ENCODE measurements around the gene WIZ. TPM values are rescaled to one million over a fixed set of nuclear protein-coding genes. Genes with fewer than 3 reads are reported as not detected.

The WIZ gene
- total RNA-seq, 1 donor from 2014 or later, result 90.4 TPM

DNA sequence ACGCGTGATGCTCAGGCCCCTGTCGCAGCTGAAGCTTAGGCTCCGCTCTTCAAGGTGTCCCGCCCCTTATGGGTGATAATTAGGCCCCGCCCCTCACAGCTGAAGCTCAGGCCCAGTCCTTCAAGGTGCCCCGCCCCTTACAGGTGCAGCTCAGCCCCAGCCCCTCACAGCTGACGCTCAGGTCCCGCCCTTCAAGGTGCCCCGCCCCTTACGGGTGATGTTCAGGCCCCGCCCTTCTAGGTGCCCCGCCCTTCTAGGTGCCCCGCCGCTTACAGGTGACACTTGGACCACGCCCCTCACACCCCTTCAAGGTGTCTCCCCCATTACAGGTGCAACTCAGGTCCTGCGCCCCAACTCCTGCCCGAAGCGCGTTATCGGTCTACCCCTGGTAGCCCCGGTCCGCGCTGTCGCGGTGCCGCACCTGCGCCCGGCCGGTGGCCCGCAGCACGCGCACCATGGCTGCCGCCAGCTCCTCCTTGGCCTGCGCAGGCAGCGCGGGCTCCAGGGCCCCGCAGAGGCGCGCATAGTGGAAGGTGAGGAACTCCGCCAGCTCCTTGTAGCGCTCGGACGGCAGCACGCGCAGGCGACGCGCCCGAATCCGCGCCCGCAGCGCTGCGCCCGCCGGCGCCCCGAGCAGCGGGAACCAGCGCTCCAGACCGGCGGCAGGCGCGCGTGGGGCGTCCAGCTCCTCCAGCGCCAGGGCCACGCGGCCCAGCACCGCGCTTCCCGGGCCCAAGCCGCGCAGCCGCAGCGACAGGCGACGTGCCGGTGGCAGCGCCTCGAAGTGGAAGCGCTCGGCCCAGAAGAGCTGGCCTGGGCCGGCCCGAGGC lies 7.3 kb upstream of the WIZ start:
- H3K4me1 ChIP-seq, result peaks cover 3 to 14% of the 10 kb centered on the region in 2 donors
- H3K4me3 ChIP-seq, result peak overlapping the region; percentile 33 to 52
- intact Hi-C loops (cut with DNase I), result no loop called here
- no peaks in the 10 kb centered on the region for H3K9me3 ChIP-seq
- H3K36me3 ChIP-seq, result no peaks in the 10 kb centered on the region
- peaks cover 10% of the 10 kb centered on the region for H3K27me3 ChIP-seq
- TF ChIP-seq, protein P1, sequence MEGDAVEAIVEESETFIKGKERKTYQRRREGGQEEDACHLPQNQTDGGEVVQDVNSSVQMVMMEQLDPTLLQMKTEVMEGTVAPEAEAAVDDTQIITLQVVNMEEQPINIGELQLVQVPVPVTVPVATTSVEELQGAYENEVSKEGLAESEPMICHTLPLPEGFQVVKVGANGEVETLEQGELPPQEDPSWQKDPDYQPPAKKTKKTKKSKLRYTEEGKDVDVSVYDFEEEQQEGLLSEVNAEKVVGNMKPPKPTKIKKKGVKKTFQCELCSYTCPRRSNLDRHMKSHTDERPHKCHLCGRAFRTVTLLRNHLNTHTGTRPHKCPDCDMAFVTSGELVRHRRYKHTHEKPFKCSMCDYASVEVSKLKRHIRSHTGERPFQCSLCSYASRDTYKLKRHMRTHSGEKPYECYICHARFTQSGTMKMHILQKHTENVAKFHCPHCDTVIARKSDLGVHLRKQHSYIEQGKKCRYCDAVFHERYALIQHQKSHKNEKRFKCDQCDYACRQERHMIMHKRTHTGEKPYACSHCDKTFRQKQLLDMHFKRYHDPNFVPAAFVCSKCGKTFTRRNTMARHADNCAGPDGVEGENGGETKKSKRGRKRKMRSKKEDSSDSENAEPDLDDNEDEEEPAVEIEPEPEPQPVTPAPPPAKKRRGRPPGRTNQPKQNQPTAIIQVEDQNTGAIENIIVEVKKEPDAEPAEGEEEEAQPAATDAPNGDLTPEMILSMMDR (IDR thresholded peaks at IDR 0.05), result no peak
- H3K27ac ChIP-seq, result no peak overlapping the region
- DNase-seq (ENCODE audit: low spot score in 2 of 2), result no peak

- Histone ChIP-seq H3K4me1 (peaks cover 3 to 14% of the 10 kb centered on the region in 2 donors), H3K9me3 (no peaks in the 10 kb centered on the region), H3K27me3 (peaks cover 10% of the 10 kb centered on the region), H3K36me3 (no peaks in the 10 kb centered on the region), H3K27ac (no peak overlapping the region), H3K4me3 (no peak overlapping the region)
- intact Hi-C loops (cut with DNase I), result no loop called here
- TF ChIP-seq, protein P1 (IDR thresholded peaks at IDR 0.05), result no peak
- no peak for DNase-seq (ENCODE audit: low spot score in 2 of 2)
Observed at GRCh38 chr19:15456441-15456840, 6.7 kb upstream of the WIZ start.

DNA sequence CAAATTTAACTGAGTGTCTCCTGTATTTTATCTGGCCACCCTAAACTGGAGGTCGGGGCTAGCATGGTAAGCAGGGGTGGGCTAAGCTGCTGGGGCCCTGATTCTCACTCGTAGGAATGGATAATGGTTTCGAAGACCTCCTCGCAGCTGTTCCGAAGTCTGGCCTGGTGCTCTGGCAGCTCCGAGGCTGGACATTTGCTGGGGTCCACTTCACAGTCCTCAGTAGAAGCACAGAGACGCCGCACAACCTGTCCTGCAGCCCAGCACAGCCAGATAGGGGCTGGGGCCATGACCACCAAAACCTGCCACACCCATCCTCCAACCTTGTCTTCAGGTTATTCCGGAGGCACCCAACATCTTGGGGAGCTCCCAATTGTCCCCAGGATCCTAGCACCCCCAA lies 6.2 kb upstream of the WIZ start:
- TF ChIP-seq, protein P1 (IDR thresholded peaks at IDR 0.05), result no peak
- Histone ChIP-seq H3K4me1 (peaks cover 3 to 14% of the 10 kb centered on the region in 2 donors), H3K9me3 (no peaks in the 10 kb centered on the region), H3K4me3 (no peak overlapping the region), H3K27ac (no peak overlapping the region), H3K27me3 (peaks cover 10% of the 10 kb centered on the region), H3K36me3 (no peaks in the 10 kb centered on the region)
- intact Hi-C loops (cut with DNase I), result no loop called here
- no peak for DNase-seq (ENCODE audit: low spot score in 2 of 2)

DNA sequence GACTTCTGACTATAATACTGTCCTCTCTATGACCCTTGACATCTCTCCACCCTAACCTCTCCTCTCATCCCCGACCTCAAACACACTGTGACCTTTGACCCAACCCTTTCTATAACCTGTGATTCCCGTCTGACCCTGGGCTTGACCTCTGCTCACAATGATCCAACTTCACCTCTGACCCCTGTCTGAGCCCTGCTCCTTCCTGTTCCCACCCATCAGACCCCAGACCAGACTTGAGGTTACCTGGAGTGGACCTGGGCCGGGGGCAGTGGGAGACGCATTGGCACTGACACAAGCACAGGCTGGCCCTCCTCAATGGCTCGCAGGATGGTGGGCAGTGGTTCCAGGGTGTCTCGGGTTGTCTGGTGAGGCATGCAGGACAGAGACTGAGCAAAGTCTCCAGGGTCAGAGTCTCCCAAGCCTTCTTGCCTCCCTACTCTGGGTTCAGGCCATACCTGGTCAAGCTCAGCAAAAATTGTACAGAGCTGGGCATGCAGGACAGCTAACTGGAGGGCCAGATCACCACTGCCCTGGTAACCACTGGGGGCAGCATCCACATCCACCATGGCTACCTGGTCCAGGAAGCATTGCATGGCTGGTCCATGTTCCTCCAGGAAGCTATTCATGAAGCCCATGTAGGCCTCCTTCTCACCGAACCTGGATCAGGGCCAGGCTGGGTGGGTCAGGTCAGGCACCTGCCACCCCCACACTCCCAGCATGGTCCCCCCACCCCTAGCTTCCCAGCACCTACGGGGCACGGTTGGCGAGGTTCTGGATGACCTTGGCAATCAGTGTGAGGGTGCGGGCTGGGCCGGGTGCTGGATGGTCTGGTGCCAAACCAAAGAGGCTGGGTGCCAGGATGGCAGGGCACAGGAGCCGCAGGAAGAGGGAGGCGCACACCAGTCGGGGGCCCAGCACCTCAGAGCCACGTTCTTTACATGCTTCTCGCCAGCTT lies 4.4 kb upstream of the WIZ start:
- no peak overlapping the region for H3K27ac ChIP-seq
- no peak overlapping the region for H3K4me3 ChIP-seq
- DNase-seq (ENCODE audit: low spot score in 2 of 2), result no peak
- TF ChIP-seq, protein P1 (IDR thresholded peaks at IDR 0.05), result no peak
- peaks cover 10% of the 10 kb centered on the region for H3K27me3 ChIP-seq
- peaks cover 5 to 15% of the 10 kb centered on the region in 2 donors for H3K4me1 ChIP-seq
- no peaks in the 10 kb centered on the region for H3K9me3 ChIP-seq
- H3K36me3 ChIP-seq, result no peaks in the 10 kb centered on the region
- intact Hi-C loops (cut with DNase I), result loop anchor here (5.0 kb wide), 4 partner anchors 103 to 347 kb away; partner anchors contain the start of gene SYDE1

DNA sequence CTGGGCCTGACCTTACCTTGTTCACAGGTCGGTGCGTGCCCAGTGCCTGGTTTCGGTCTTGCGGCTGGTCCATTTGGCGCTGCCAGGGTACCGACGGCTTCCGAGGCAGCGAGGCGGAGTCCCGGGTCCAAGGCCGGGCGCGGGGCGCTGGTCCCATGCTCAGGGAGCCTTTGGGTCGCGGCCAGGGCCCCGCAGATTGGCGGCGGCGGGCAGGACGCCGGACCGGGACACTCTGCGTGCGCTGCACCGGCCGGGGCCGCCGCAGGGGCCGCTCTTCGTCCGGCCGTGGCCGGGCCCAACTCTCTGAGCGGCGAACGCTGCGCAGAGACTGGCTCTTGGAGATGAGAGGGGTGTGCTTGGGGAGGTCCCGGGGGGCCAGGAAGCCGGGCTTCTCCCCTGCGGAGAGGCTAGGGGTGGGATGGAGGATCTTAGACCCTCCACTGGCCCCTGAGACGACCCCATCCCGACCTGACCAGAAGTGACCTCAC lies 3.4 kb upstream of the WIZ start:
- Histone ChIP-seq H3K27me3 (peaks cover 10% of the 10 kb centered on the region), H3K4me1 (peaks cover 9 to 21% of the 10 kb centered on the region in 2 donors), H3K9me3 (no peaks in the 10 kb centered on the region), H3K4me3 (peak overlapping the region; percentile 51 to 67), H3K27ac (peak overlapping the region; percentile 17 to 64), H3K36me3 (no peaks in the 10 kb centered on the region)
- TF ChIP-seq, protein P1 (IDR thresholded peaks at IDR 0.05), result peak; percentile 20 to 44 (median 33)
- intact Hi-C loops (cut with DNase I), result loop anchor here (5.0 kb wide), 4 partner anchors 104 to 346 kb away; partner anchors contain the start of gene SYDE1
- no peak for DNase-seq (ENCODE audit: low spot score in 2 of 2)
